K562 (cell line): ENCODE results near the gene HNF4A. TPM values are rescaled to one million over a fixed set of nuclear protein-coding genes. Genes with fewer than 3 reads are reported as not detected.
A peak's percentile ranks its signal among the peaks of the same experiment; 100 is the strongest.

Source experiments
- ATAC-seq: fragments of 200-7000 bp; cut with Tn5 transposase; 3 replicates; pipeline ENCODE4 v1.9.1; 2020; ENCODE audit warnings: moderate library complexity
- BruUV-seq: library from RNA; stranded (reverse); fragments of 400-500 nt; replicated peaks from 2 replicates; lab custom pipeline; 2021; lab: Mats Ljungman, UMichigan
- CTCF ChIA-PET: fragments of 300-600 bp; formaldehyde crosslinking; extraction: SDS; loops from one replicate; lab custom pipeline; 2021; ENCODE audit warnings: low intra/inter-chr PET ratio; lab: Yijun Ruan, JAX
- POLR2A ChIA-PET: fragments of 300-600, 350-650 bp; sonication (Branson Sonifier 250); formaldehyde crosslinking; extraction: SDS; loops from one replicate; lab custom pipeline; 2021; ENCODE audit warnings: antibody characterized with exemption, inconsistent platforms; lab: Yijun Ruan, JAX
- DNase-seq, 4 experiments: peaks; one replicate each; pipeline versions ENCODE4 v3.0.0 to v3.0.0-alpha.2; 2011 to 2018; ENCODE audit warnings: low spot score in 3 of 4, mixed read lengths in 3 of 4; ENCODE audit errors: extremely low read depth in 1 of 4
- FAIRE-seq: peaks from 2 replicates; lab custom pipeline; 2011; peaks lifted over from hg19 to GRCh38; lab: Jason Lieb, UNC
- H2AFZ ChIP-seq: 2 replicates; pipeline ENCODE4 v1.6.0; 2011; ENCODE audit warnings: low read depth, low read length, control low read depth, inconsistent platforms
- H3K27ac ChIP-seq: fragments of 200-600 bp; 3 replicates; pipeline ENCODE4 v1.8.0; 2011; ENCODE audit warnings: low read depth, mild to moderate bottlenecking, control low read depth, inconsistent platforms, low read length, moderate library complexity, mixed read lengths; ENCODE audit errors: extremely low read depth
- H3K27me3 ChIP-seq, 2 experiments: fragments of 300-600 bp in 1 of 2; 2 replicates in 1 of 2; 3 replicates in 1 of 2; pipeline versions ENCODE4 v1.6.0 to v1.8.0; 2011; ENCODE audit warnings: inconsistent platforms in 2 of 2, low read length in 2 of 2, mild to moderate bottlenecking in 1 of 2, mixed read lengths in 1 of 2, moderate library complexity in 1 of 2; ENCODE audit not compliant: control insufficient read depth in 2 of 2, insufficient read depth in 2 of 2
- H3K36me3 ChIP-seq: fragments of 300-600 bp; 3 replicates; pipeline ENCODE4 v1.8.0; 2011; ENCODE audit warnings: mild to moderate bottlenecking, low read length, inconsistent platforms; ENCODE audit not compliant: control insufficient read depth, insufficient read depth
- H3K4me1 ChIP-seq, 2 experiments: fragments of 200-600 bp in 1 of 2; replicated peaks in 1 of 2; 2 replicates in 1 of 2; 3 replicates in 1 of 2; pipeline versions ENCODE4 v1.5.1 to v1.8.0; 2011; ENCODE audit warnings: inconsistent platforms in 2 of 2, low read length in 2 of 2, mild to moderate bottlenecking in 1 of 2, mixed read lengths in 1 of 2, moderate library complexity in 1 of 2; ENCODE audit not compliant: control insufficient read depth in 2 of 2, insufficient read depth in 2 of 2
- H3K4me2 ChIP-seq: 2 replicates; pipeline ENCODE4 v1.6.1; 2011; ENCODE audit warnings: low read length, control low read depth, inconsistent platforms, mixed read lengths; ENCODE audit not compliant: insufficient read depth
- H3K4me3 ChIP-seq: fragments of 200-600 bp; sonication (generic), shearing (Covaris generic); 2 replicates; pipeline ENCODE4 v1.5.1; 2016; ENCODE audit warnings: control low read depth, inconsistent platforms
- H3K79me2 ChIP-seq: fragments of 200-600 bp; 3 replicates; pipeline ENCODE4 v1.8.0; 2011; ENCODE audit warnings: low read length, inconsistent platforms; ENCODE audit not compliant: control insufficient read depth, insufficient read depth
- H3K9ac ChIP-seq, 2 experiments: 2 replicates each; pipeline versions ENCODE4 v1.6.0 to v1.6.1; 2011; ENCODE audit warnings: low read depth in 2 of 2, low read length in 2 of 2, control low read depth in 1 of 2, inconsistent platforms in 1 of 2, mild to moderate bottlenecking in 1 of 2, mixed read lengths in 1 of 2; ENCODE audit not compliant: insufficient read depth in 1 of 2
- H3K9me1 ChIP-seq: one replicate; pipeline ENCODE4 v1.6.0; 2011; ENCODE audit warnings: inconsistent platforms, mild to moderate bottlenecking, low read length, moderate library complexity; ENCODE audit not compliant: control insufficient read depth, insufficient read depth
- H3K9me3 ChIP-seq: replicated peaks from 2 replicates; pipeline ENCODE4 v1.5.1; 2011; ENCODE audit warnings: low read depth, low read length, inconsistent platforms; ENCODE audit not compliant: control insufficient read depth, insufficient read depth
- H4K20me1 ChIP-seq: replicated peaks from 2 replicates; pipeline ENCODE4 v1.6.1; 2011; ENCODE audit warnings: low read length, inconsistent platforms, mixed read lengths; ENCODE audit not compliant: control insufficient read depth, insufficient read depth
- BCOR ChIP-seq: fragments of 450-650 bp; IDR thresholded peaks from 2 replicates; pipeline ENCODE4 v1.6.1; 2016
- EGR1 ChIP-seq: fragments of 450-650 bp; conservative IDR thresholded peaks from 2 replicates; pipeline ENCODE4 v1.6.1; 2017; ENCODE audit warnings: mild to moderate bottlenecking
- KHSRP ChIP-seq: fragments of 450-650 bp; IDR thresholded peaks from 2 replicates; pipeline ENCODE4 v1.6.1; 2017
- LEF1 ChIP-seq: fragments of 450-650 bp; IDR thresholded peaks from 2 replicates; pipeline ENCODE4 v1.6.1; 2016; ENCODE audit warnings: mild to moderate bottlenecking
- PCBP2 ChIP-seq: fragments of 200-400 bp; formaldehyde crosslinking; IDR thresholded peaks from 2 replicates; pipeline ENCODE4 v1.6.1; 2018; ENCODE audit warnings: low read length, low read depth, mild to moderate bottlenecking, moderate library complexity; ENCODE audit not compliant: poor library complexity, severe bottlenecking
- RB1 ChIP-seq: fragments of 450-650 bp; IDR thresholded peaks from 2 replicates; pipeline ENCODE4 v1.6.1; 2017; ENCODE audit warnings: low read depth, mild to moderate bottlenecking
- SMARCE1 ChIP-seq: fragments of 450-650 bp; IDR thresholded peaks from 2 replicates; pipeline ENCODE4 v1.7.1; 2016; ENCODE audit warnings: mild to moderate bottlenecking
- XRCC4 ChIP-seq: IDR thresholded peaks from one replicate; pipeline ENCODE4 v1.6.1; 2011; ENCODE audit not compliant: insufficient read depth, insufficient read length; ENCODE audit errors: extremely low read depth
- WGBS: fragments of 100-300 bp; shearing (Covaris generic); methylation state at CpG from one replicate; pipeline ENCODE4 v1.1.6; 2016; ENCODE audit warnings: low coverage, mixed read lengths; ENCODE audit not compliant: insufficient coverage; ENCODE audit errors: missing lambda C conversion rate; 5-methylcytosine and 5-hydroxymethylcytosine counted together
- in situ Hi-C: fragments of 300-500 bp; cut with MboI; formaldehyde crosslinking; loops from 4 replicates; pipeline ENCODE4 v1.15.0; 2018; ENCODE audit warnings: inconsistent platforms, mixed read lengths
- intact Hi-C: fragments of 100-400 bp; cut with micrococcal nuclease; formaldehyde crosslinking; loops from 2 replicates; pipeline ENCODE4 v1.14.2; 2022
- polyA plus RNA-seq, 8 experiments: library from polyadenylated mRNA; depleted of rRNA in 4 of 8; stranded (reverse) in 5 of 8; unstranded in 3 of 8; fragments of >200 nt; fragmentation: Nextera tagmentation in 2 of 8; fragmentation: Illumina TruSeq in 1 of 8; extraction: Ambion mirVana in 2 of 8; extraction: Trizol in 1 of 8; gene quantifications; 2 replicates each; pipeline versions ENCODE4 v1.2.1 to v1.2.3, GENCODE V29; 2011 to 2014; ENCODE audit warnings: inconsistent platforms in 1 of 8, missing spikeins in 1 of 8
- total RNA-seq, 7 experiments: library from RNA; depleted of rRNA in 6 of 7; stranded (reverse); fragments of >200 nt in 6 of 7; fragmentation: Illumina TruSeq in 2 of 7; extraction: Trizol in 2 of 7; gene quantifications; 2 replicates each; pipeline versions ENCODE4 v1.2.1 to v1.2.3, GENCODE V29; 2011 to 2021; ENCODE audit warnings: low replicate concordance in 1 of 7
- TF ChIP-seq, protein P1 (sequence below): sonication (generic); formaldehyde crosslinking; IDR thresholded peaks from 2 replicates; pipeline ENCODE4 v1.8.0; 2022; ENCODE audit warnings: mild to moderate bottlenecking, missing genetic modification reagents
- TF ChIP-seq, protein P2 (sequence below): fragments of 450-650 bp; IDR thresholded peaks from 2 replicates; pipeline ENCODE4 v1.6.1; 2018; ENCODE audit not compliant: partially characterized antibody

HNF4A gene
- total and polyA plus RNA-seq, 9 of the 15 experiments (the other 6 are each of a cell fraction or from before 2014, with no cell fraction given) = 0.03 to 0.27 (median 0.08) TPM; not detected in 5

GRCh38 chr20:44405785-44406571 is 50.5 kb downstream of the HNF4A start:
- H3K36me3 ChIP-seq = no peaks in the 10 kb centered on the region
- no peak overlapping the region for H3K9ac ChIP-seq
- H3K79me2 ChIP-seq = no peaks in the 10 kb centered on the region
- no TSS peak for BruUV-seq
- TF ChIP-seq KHSRP (no peak), BCOR (peak; percentile 33; the same call in 1 of the 2 replicates)
- peaks cover 0 to 25% of the 10 kb centered on the region in 2 experiments; a peak in 2 of 5 replicates for H3K27me3 ChIP-seq
- no peak overlapping the region for H3K27ac ChIP-seq
- H3K4me2 ChIP-seq = no peak overlapping the region
- intact Hi-C loops = no loop called here
- H4K20me1 ChIP-seq = no peaks in the 10 kb centered on the region; the same call in 1 of the 2 replicates
- in situ Hi-C loops = no loop called here
- FAIRE-seq (no peak), DNase-seq (no peak), ATAC-seq (no peak)
- CTCF ChIA-PET = no interaction called here
- H3K4me1 ChIP-seq = peaks cover 12 to 20% of the 10 kb centered on the region in 2 experiments
- POLR2A ChIA-PET = interaction anchor here (0.6 to 1.8 kb wide), 2 partner anchors 9 to 14 kb away, joined by 4 to 10 read pairs; no protein-coding TSS in a partner anchor
- no peak overlapping the region for H2AFZ ChIP-seq
- 72% methylated on average over 17 of the region's 20 CpGs for WGBS
- H3K4me3 ChIP-seq = no peak overlapping the region
- H3K9me1 ChIP-seq = no peaks in the 10 kb centered on the region
- no peaks in the 10 kb centered on the region for H3K9me3 ChIP-seq

GRCh38 chr20:44406572-44407137 is 51.2 kb downstream of the HNF4A start:
- no peak for DNase-seq
- no peaks in the 10 kb centered on the region for H3K36me3 ChIP-seq
- intact Hi-C loops = no loop called here
- H3K27ac ChIP-seq = no peak overlapping the region
- no peak overlapping the region for H3K4me3 ChIP-seq
- no peak for FAIRE-seq
- H3K9me3 ChIP-seq = no peaks in the 10 kb centered on the region
- H3K4me2 ChIP-seq = no peak overlapping the region
- ChIA-PET CTCF (interaction anchor here (1.0 kb wide), 1 partner anchor 18 kb away, joined by 3 read pairs; no protein-coding TSS in a partner anchor), POLR2A (interaction anchor here (1.3 to 1.8 kb wide), 2 partner anchors 8 kb away, joined by 7 to 10 read pairs; no protein-coding TSS in a partner anchor)
- H2AFZ ChIP-seq = peak overlapping the region; percentile 32
- BruUV-seq = no TSS peak
- no peaks in the 10 kb centered on the region for H3K9me1 ChIP-seq
- TF ChIP-seq, protein P1, sequence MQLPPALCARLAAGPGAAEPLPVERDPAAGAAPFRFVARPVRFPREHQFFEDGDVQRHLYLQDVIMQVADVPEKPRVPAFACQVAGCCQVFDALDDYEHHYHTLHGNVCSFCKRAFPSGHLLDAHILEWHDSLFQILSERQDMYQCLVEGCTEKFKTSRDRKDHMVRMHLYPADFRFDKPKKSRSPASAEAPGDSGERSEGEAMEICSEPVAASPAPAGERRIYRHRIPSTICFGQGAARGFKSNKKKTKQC (CRISPR knock-in tag) = no peak
- TF ChIP-seq PCBP2 (no peak), SMARCE1 (no peak), LEF1 (no peak), XRCC4 (no peak), RB1 (no peak), EGR1 (no peak)
- TF ChIP-seq, protein P2, sequence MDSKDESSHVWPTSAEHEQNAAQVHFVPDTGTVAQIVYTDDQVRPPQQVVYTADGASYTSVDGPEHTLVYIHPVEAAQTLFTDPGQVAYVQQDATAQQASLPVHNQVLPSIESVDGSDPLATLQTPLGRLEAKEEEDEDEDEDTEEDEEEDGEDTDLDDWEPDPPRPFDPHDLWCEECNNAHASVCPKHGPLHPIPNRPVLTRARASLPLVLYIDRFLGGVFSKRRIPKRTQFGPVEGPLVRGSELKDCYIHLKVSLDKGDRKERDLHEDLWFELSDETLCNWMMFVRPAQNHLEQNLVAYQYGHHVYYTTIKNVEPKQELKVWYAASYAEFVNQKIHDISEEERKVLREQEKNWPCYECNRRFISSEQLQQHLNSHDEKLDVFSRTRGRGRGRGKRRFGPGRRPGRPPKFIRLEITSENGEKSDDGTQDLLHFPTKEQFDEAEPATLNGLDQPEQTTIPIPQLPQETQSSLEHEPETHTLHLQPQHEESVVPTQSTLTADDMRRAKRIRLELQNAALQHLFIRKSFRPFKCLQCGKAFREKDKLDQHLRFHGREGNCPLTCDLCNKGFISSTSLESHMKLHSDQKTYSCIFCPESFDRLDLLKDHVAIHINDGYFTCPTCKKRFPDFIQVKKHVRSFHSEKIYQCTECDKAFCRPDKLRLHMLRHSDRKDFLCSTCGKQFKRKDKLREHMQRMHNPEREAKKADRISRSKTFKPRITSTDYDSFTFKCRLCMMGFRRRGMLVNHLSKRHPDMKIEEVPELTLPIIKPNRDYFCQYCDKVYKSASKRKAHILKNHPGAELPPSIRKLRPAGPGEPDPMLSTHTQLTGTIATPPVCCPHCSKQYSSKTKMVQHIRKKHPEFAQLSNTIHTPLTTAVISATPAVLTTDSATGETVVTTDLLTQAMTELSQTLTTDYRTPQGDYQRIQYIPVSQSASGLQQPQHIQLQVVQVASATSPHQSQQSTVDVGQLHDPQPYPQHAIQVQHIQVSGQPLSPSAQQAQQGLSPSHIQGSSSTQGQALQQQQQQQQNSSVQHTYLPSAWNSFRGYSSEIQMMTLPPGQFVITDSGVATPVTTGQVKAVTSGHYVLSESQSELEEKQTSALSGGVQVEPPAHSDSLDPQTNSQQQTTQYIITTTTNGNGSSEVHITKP = peak; percentile 66
- peaks cover 0 to 23% of the 10 kb centered on the region in 2 experiments; a peak in 2 of 5 replicates for H3K27me3 ChIP-seq
- H4K20me1 ChIP-seq = no peaks in the 10 kb centered on the region; the same call in 1 of the 2 replicates
- 66% methylated on average over 7 of the region's 7 CpGs for WGBS
- ATAC-seq = no peak
- H3K4me1 ChIP-seq = peaks cover 12 to 16% of the 10 kb centered on the region in 2 experiments
- H3K79me2 ChIP-seq = no peaks in the 10 kb centered on the region
- no peak overlapping the region for H3K9ac ChIP-seq
- in situ Hi-C loops = no loop called here
